Measurements from ENCODE around the gene PLEKHM1.
A peak's percentile ranks its signal among the peaks of the same experiment; 100 is the strongest.

Gene PLEKHM1

GRCh38 chr17:45435481-45435880 lies 55.0 kb downstream of the PLEKHM1 start:
- 89 to 92% methylated on average over 5 of the region's 5 CpGs for WGBS, 2 experiments
- no peaks in the 10 kb centered on the region for H3K36me3 ChIP-seq (ENCODE audit: control insufficient read depth, insufficient read depth, low read length)
- H3K9me3 ChIP-seq (ENCODE audit: control insufficient read depth, low read length), result no peaks in the 10 kb centered on the region

DNA sequence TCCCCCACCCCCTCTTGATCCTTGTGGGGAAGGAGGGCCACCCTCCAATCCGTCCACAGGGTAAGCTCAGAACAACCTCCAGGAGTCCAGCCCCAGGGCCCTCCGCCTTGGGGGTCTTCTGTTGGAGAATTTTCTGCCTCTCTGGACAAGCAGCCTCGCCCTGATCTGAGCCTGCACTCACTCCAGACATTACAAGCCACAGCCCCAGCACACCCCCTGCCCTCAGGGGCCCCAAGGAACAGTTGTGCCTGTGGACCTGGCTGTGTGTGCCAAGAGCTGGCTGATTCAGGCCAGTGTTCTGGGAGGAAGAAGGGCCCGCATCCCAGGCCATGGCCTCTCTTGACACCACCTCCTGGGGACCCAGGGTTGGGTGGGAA lies 57.4 kb downstream of the PLEKHM1 start:
- Histone ChIP-seq H3K36me3 (ENCODE audit: control insufficient read depth, insufficient read depth, low read length) (no peaks in the 10 kb centered on the region), H3K4me1 (ENCODE audit: control insufficient read depth, insufficient read depth, low read length) (peaks cover 14% of the 10 kb centered on the region), H3K27me3 (ENCODE audit: control insufficient read depth, insufficient read depth, low read length, poor library complexity, severe bottlenecking) (peaks cover 60% of the 10 kb centered on the region), H3K4me3 (ENCODE audit: insufficient read depth, low read depth, low read length) (no peak overlapping the region), H3K9me3 (ENCODE audit: control insufficient read depth, low read length) (no peaks in the 10 kb centered on the region), H3K27ac (ENCODE audit: insufficient read depth, low read depth, low read length, poor library complexity, severe bottlenecking) (no peak overlapping the region)
- WGBS, 2 experiments, result 44 to 66% methylated on average over 4 of the region's 4 CpGs

More at GRCh38 chr17:45435481-45435880, 55.0 kb downstream of the PLEKHM1 start:
- Histone ChIP-seq H3K27me3 (ENCODE audit: control insufficient read depth, insufficient read depth, low read length, poor library complexity, severe bottlenecking) (peaks cover 37% of the 10 kb centered on the region), H3K27ac (ENCODE audit: insufficient read depth, low read depth, low read length, poor library complexity, severe bottlenecking) (no peak overlapping the region), H3K4me3 (ENCODE audit: insufficient read depth, low read depth, low read length) (no peak overlapping the region), H3K4me1 (ENCODE audit: control insufficient read depth, insufficient read depth, low read length) (peaks cover 17% of the 10 kb centered on the region)

- Histone ChIP-seq H3K27ac (ENCODE audit: insufficient read depth, low read depth, low read length, poor library complexity, severe bottlenecking) (no peak within 1 kb of the TSS), H3K4me1 (ENCODE audit: control insufficient read depth, insufficient read depth, low read length) (peaks cover 13% of the 10 kb centered on the region), H3K27me3 (ENCODE audit: control insufficient read depth, insufficient read depth, low read length, poor library complexity, severe bottlenecking) (peaks cover 66% of the 10 kb centered on the region), H3K4me3 (ENCODE audit: insufficient read depth, low read depth, low read length) (peak within 1 kb of the TSS; percentile 38), H3K9me3 (ENCODE audit: control insufficient read depth, low read length) (no peaks in the 10 kb centered on the region), H3K36me3 (ENCODE audit: control insufficient read depth, insufficient read depth, low read length) (no peaks in the 10 kb centered on the region)
- WGBS, 2 experiments, result 2% methylated on average over 61 to 66 of the region's 66 CpGs
Measured at GRCh38 chr17:45432405-45433158, 57.9 kb downstream of the PLEKHM1 start, which contains the start of gene ARHGAP27. Gene ARHGAP27, minus strand, starts transcription at chr17:45432870. Its CDS starts 2,591 bp downstream, at chr17:45430279.

- peaks cover 74% of the 10 kb centered on the region for H3K27me3 ChIP-seq (ENCODE audit: control insufficient read depth, insufficient read depth, low read length, poor library complexity, severe bottlenecking)
- peaks cover 7% of the 10 kb centered on the region for H3K4me1 ChIP-seq (ENCODE audit: control insufficient read depth, insufficient read depth, low read length)
- 0% methylated on average over 57 to 60 of the region's 64 CpGs for WGBS, 2 experiments
- no peaks in the 10 kb centered on the region for H3K36me3 ChIP-seq (ENCODE audit: control insufficient read depth, insufficient read depth, low read length)
- no peak overlapping the region for H3K27ac ChIP-seq (ENCODE audit: insufficient read depth, low read depth, low read length, poor library complexity, severe bottlenecking)
- H3K4me3 ChIP-seq (ENCODE audit: insufficient read depth, low read depth, low read length), result peak overlapping the region; percentile 38
- no peaks in the 10 kb centered on the region for H3K9me3 ChIP-seq (ENCODE audit: control insufficient read depth, low read length)
Measured at GRCh38 chr17:45431531-45432404, 58.8 kb downstream of the PLEKHM1 start.

DNA sequence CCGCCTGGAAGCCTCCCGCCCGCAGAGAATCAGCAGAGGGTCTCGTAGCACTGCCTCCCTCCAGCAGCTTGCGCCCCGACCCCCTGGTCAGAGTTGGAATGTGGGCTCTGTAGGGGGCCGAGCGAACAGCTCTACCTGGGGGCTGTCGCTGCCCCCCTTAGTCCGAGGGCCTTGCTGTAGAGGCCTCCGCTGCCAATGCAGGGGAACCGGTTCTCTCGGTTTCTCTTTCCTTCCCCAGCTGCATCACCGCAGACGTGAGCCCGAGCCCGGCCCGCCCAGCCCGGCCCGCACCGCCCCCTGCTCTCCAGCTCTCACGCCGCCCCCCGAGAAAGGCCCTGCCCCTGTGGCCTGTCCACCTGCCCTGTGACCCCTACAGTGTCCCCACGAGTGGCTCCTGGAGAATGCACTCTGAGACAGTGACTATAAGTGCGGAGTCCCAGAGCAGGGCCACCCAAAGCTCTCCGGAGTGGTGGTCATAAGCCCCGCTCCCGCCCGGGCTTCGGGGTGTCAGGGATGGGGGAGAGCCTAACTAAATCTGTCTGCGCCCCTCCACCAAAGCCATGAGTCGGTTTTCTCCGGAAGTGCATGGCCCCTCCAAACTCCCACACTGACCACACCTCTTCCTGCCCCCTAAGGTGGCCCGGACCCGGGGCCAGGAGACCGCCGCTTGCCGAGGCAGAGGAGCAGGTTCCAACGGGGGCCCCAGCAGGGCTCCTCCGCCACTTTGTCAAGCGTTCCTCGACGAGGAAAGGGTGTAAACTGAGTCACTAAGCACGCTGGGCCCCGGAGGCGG lies 59.6 kb downstream of the PLEKHM1 start:
- WGBS, 2 experiments, result 5% methylated on average over 47 of the region's 47 CpGs
- H3K4me3 ChIP-seq (ENCODE audit: insufficient read depth, low read depth, low read length), result peak overlapping the region; percentile 35

GRCh38 chr17:45430006-45430737 lies 60.3 kb downstream of the PLEKHM1 start:
- no peaks in the 10 kb centered on the region for H3K9me3 ChIP-seq (ENCODE audit: control insufficient read depth, low read length)
- peaks cover 82% of the 10 kb centered on the region for H3K27me3 ChIP-seq (ENCODE audit: control insufficient read depth, insufficient read depth, low read length, poor library complexity, severe bottlenecking)
- 20 to 22% methylated on average over 68 of the region's 68 CpGs for WGBS, 2 experiments
- peaks cover 7% of the 10 kb centered on the region for H3K4me1 ChIP-seq (ENCODE audit: control insufficient read depth, insufficient read depth, low read length)
- no peak overlapping the region for H3K4me3 ChIP-seq (ENCODE audit: insufficient read depth, low read depth, low read length)
- no peak overlapping the region for H3K27ac ChIP-seq (ENCODE audit: insufficient read depth, low read depth, low read length, poor library complexity, severe bottlenecking)
- no peaks in the 10 kb centered on the region for H3K36me3 ChIP-seq (ENCODE audit: control insufficient read depth, insufficient read depth, low read length)

More for the DNA sequence above, 59.6 kb downstream of the PLEKHM1 start:
- Histone ChIP-seq H3K27ac (ENCODE audit: insufficient read depth, low read depth, low read length, poor library complexity, severe bottlenecking) (no peak overlapping the region), H3K27me3 (ENCODE audit: control insufficient read depth, insufficient read depth, low read length, poor library complexity, severe bottlenecking) (peaks cover 82% of the 10 kb centered on the region), H3K4me1 (ENCODE audit: control insufficient read depth, insufficient read depth, low read length) (peaks cover 7% of the 10 kb centered on the region), H3K36me3 (ENCODE audit: control insufficient read depth, insufficient read depth, low read length) (no peaks in the 10 kb centered on the region), H3K9me3 (ENCODE audit: control insufficient read depth, low read length) (no peaks in the 10 kb centered on the region)

DNA sequence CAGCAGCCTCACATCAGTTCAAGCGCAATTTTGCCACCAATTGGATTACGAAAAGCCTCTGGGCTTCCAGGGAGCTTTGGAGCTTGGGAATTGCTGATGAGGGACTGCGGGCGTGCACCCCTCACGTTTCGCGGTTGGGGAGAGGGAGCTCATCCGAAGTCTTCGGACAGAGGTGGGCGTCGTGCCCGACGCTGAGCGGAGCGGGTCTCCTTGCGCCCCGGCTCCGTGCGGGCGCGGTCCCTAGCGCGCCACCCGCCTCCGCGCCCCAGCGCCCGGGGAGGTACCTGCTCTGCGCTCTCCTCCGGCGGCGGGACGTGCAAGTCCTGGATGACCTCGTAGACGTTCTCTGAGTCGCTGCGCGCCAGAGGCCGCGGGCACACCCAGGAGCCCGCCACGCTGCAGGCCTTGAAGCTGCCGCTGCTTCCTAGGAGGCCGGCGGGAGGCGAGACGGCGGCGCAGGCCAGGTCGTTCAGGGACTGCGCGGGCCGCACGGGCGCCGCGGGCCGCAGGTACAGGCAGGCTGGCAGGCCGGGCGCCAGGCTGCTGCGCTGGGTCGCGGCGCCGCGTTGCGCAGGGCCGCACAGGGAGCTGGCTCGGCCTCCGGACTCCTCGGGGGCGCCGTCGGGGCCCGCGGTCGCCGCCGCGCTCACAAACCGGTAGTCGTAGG lies 61.0 kb downstream of the PLEKHM1 start:
- WGBS, 2 experiments, result 2% methylated on average over 82 of the region's 82 CpGs
- Histone ChIP-seq H3K4me3 (ENCODE audit: insufficient read depth, low read depth, low read length) (no peak overlapping the region), H3K27ac (ENCODE audit: insufficient read depth, low read depth, low read length, poor library complexity, severe bottlenecking) (no peak overlapping the region), H3K9me3 (ENCODE audit: control insufficient read depth, low read length) (no peaks in the 10 kb centered on the region), H3K4me1 (ENCODE audit: control insufficient read depth, insufficient read depth, low read length) (peaks cover 7% of the 10 kb centered on the region), H3K27me3 (ENCODE audit: control insufficient read depth, insufficient read depth, low read length, poor library complexity, severe bottlenecking) (peaks cover 82% of the 10 kb centered on the region), H3K36me3 (ENCODE audit: control insufficient read depth, insufficient read depth, low read length) (no peaks in the 10 kb centered on the region)

DNA sequence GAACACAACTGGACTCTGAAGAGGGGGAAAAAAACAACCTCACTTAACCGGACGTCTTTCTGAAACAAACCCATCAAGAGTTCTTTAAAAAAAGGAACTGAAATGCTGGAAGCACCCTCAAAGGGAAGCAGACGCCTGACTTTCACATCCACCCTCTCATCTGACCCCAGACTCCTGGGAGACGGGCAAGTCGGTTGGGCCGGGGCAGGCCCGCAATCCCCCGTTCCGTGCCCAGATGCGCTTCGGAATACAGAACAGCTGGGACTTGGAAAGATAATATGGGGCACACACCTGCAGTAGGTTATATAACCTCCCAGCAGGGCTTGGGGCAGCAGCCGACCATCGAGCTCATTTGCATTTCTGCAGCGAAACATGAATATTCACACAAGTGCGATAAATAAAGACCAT lies 61.6 kb downstream of the PLEKHM1 start:
- Histone ChIP-seq H3K27ac (ENCODE audit: insufficient read depth, low read depth, low read length, poor library complexity, severe bottlenecking) (no peak overlapping the region), H3K27me3 (ENCODE audit: control insufficient read depth, insufficient read depth, low read length, poor library complexity, severe bottlenecking) (peaks cover 80% of the 10 kb centered on the region), H3K36me3 (ENCODE audit: control insufficient read depth, insufficient read depth, low read length) (no peaks in the 10 kb centered on the region), H3K4me1 (ENCODE audit: control insufficient read depth, insufficient read depth, low read length) (peaks cover 7% of the 10 kb centered on the region), H3K4me3 (ENCODE audit: insufficient read depth, low read depth, low read length) (no peak overlapping the region), H3K9me3 (ENCODE audit: control insufficient read depth, low read length) (no peaks in the 10 kb centered on the region)
- 8 to 9% methylated on average over 15 of the region's 15 CpGs for WGBS, 2 experiments

DNA sequence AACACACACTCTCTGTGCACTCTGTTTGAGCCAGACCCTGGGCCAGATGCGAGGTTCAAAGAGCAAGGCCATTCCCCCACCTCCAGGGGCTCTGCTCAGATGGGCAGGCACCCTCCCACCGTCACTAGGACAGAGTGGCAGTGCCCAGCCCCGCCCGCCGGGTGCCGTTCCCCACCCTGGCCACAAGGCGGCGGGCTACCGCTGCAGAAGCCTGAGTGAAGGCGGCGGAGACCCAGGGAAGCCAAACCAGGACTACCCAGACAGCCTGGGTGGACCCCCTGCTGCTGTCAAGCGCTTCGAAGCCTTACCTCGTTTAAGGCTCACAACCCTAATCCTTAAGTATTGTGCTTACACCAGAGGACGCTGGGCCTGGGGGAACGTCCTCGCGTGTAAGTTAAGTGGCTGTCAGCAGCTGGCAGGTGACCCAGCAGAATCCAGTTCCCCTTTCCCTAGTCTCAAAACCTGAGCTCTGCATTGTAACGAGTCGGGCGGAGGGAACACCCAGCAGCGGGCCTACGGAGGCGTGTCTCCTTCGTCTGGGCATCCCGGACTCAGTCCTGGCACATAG lies 62.4 kb downstream of the PLEKHM1 start:
- Histone ChIP-seq H3K9me3 (ENCODE audit: control insufficient read depth, low read length) (no peaks in the 10 kb centered on the region), H3K36me3 (ENCODE audit: control insufficient read depth, insufficient read depth, low read length) (no peaks in the 10 kb centered on the region), H3K4me3 (ENCODE audit: insufficient read depth, low read depth, low read length) (no peak overlapping the region), H3K4me1 (ENCODE audit: control insufficient read depth, insufficient read depth, low read length) (peaks cover 7% of the 10 kb centered on the region), H3K27me3 (ENCODE audit: control insufficient read depth, insufficient read depth, low read length, poor library complexity, severe bottlenecking) (peaks cover 72% of the 10 kb centered on the region), H3K27ac (ENCODE audit: insufficient read depth, low read depth, low read length, poor library complexity, severe bottlenecking) (no peak overlapping the region)
- 2% methylated on average over 26 of the region's 26 CpGs for WGBS, 2 experiments

All from ectodermal cell (in vitro differentiated cells).